Activated B cell treated with CpG ODN at 0.5 μM for 24 hours (primary cell): ENCODE results near the gene FRY. TPM values are rescaled to one million over a fixed set of nuclear protein-coding genes. Genes with fewer than 3 reads are reported as not detected.

ENCODE experiments used
- ATAC-seq: fragments of 200-7000 bp; cut with Tn5 transposase; one replicate; pipeline ENCODE4 v1.10.0; 2021; ENCODE audit warnings: low read depth, mild to moderate bottlenecking, moderate library complexity
- CTCF ChIA-PET: fragments of 350-600 bp; sonication (Branson Sonifier 250); formaldehyde crosslinking; loops from one replicate; lab custom pipeline; 2021; ENCODE audit warnings: antibody characterized with exemption; lab: Charles Lee
- POLR2A ChIA-PET: fragments of 350-600 bp; sonication (Branson Sonifier 250); formaldehyde crosslinking; loops from one replicate; lab custom pipeline; 2021; ENCODE audit warnings: antibody characterized with exemption; lab: Charles Lee
- DNase-seq: peaks from one replicate; pipeline ENCODE4 v3.0.0; 2022
- H3K27ac Mint-ChIP-seq: one replicate; pipeline ENCODE4 v1.8.0; 2020; ENCODE audit warnings: mixed read lengths
- H3K27me3 Mint-ChIP-seq: one replicate; pipeline ENCODE4 v1.8.0; 2021; ENCODE audit warnings: mixed read lengths
- H3K36me3 Mint-ChIP-seq: one replicate; pipeline ENCODE4 v1.8.0; 2021; ENCODE audit warnings: low read depth, mixed read lengths
- H3K4me1 Mint-ChIP-seq: one replicate; pipeline ENCODE4 v1.8.0; 2021; ENCODE audit warnings: mixed read lengths
- H3K4me3 Mint-ChIP-seq: one replicate; pipeline ENCODE4 v1.8.0; 2020; ENCODE audit warnings: mild to moderate bottlenecking, mixed read lengths
- H3K9me3 Mint-ChIP-seq: one replicate; pipeline ENCODE4 v1.8.0; 2020; ENCODE audit warnings: mixed read lengths
- intact Hi-C: fragments of 100-400 bp; cut with micrococcal nuclease; formaldehyde crosslinking; loops from one replicate; pipeline ENCODE4 v1.15.1; 2024
- total RNA-seq: library from RNA; stranded (reverse); gene quantifications from 2 replicates; pipeline ENCODE4 v1.2.3, GENCODE V29; 2022
- TF ChIP-seq, protein P1 (sequence below): fragments of 200-600 bp; IDR thresholded peaks from one replicate; pipeline ENCODE4 v1.8.0; 2022; ENCODE audit warnings: antibody characterized with exemption, mild to moderate bottlenecking

The FRY gene
- total RNA-seq, 1 donor from 2014 or later = 4.8 TPM

DNA sequence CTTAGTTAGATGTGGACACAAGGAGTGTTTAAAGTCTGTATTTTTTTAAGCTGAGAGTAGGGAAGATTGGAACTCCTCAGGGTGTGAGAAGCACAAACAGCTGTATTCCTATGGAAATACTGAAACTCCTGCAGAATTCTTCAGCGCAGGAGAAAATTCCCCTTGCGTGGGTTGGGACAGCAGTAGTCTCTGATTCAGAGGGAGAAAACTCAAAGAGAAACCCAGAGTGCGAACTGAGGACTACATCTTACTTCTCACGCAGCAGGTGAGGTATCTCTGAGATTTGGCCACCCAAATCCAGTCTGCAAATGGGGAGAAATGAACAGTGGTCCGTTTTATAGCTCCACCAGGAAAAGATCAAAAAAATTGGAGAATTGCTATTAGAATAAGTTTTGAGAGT lies 60.9 kb downstream of the FRY start:
- Mint-ChIP-seq H3K36me3 (no peaks in the 10 kb centered on the region), H3K27ac (no peak overlapping the region), H3K4me3 (no peak overlapping the region), H3K9me3 (no peaks in the 10 kb centered on the region), H3K4me1 (no peaks in the 10 kb centered on the region), H3K27me3 (no peaks in the 10 kb centered on the region)
- TF ChIP-seq, protein P1, sequence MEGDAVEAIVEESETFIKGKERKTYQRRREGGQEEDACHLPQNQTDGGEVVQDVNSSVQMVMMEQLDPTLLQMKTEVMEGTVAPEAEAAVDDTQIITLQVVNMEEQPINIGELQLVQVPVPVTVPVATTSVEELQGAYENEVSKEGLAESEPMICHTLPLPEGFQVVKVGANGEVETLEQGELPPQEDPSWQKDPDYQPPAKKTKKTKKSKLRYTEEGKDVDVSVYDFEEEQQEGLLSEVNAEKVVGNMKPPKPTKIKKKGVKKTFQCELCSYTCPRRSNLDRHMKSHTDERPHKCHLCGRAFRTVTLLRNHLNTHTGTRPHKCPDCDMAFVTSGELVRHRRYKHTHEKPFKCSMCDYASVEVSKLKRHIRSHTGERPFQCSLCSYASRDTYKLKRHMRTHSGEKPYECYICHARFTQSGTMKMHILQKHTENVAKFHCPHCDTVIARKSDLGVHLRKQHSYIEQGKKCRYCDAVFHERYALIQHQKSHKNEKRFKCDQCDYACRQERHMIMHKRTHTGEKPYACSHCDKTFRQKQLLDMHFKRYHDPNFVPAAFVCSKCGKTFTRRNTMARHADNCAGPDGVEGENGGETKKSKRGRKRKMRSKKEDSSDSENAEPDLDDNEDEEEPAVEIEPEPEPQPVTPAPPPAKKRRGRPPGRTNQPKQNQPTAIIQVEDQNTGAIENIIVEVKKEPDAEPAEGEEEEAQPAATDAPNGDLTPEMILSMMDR = no peak
- no peak for DNase-seq
- intact Hi-C loops = no loop called here
- ChIA-PET CTCF (no interaction called here), POLR2A (no interaction called here)
- ATAC-seq = no peak

DNA sequence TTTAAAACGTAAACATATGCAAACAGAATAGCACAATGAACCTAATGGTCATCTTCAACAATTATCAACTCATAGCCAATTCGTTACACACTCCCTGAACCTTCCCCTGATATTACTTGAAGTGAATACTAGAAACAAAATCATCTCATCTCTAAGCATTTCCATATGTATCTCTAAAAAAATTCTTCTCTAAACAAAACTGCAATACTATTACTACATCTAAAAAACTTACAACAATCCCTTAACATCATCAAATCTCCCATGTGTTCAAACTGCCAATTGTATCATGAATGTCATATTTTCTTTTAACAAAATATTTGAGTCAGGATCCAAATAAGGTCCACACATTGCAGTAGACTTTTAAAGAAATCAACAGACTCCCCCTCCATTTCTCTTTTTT lies 61.4 kb downstream of the FRY start:
- Mint-ChIP-seq H3K27me3 (no peaks in the 10 kb centered on the region), H3K27ac (no peak overlapping the region), H3K4me3 (no peak overlapping the region), H3K9me3 (no peaks in the 10 kb centered on the region), H3K36me3 (no peaks in the 10 kb centered on the region), H3K4me1 (no peaks in the 10 kb centered on the region)
- TF ChIP-seq, protein P1 = no peak
- DNase-seq (no peak), ATAC-seq (no peak)
- CTCF ChIA-PET = no interaction called here
- intact Hi-C loops = no loop called here
- POLR2A ChIA-PET = no interaction called here

GRCh38 chr13:32098272-32098671 lies 66.7 kb downstream of the FRY start:
- no peak overlapping the region for H3K4me3 Mint-ChIP-seq
- ATAC-seq (no peak), DNase-seq (no peak)
- ChIA-PET POLR2A (no interaction called here), CTCF (no interaction called here)
- no peaks in the 10 kb centered on the region for H3K4me1 Mint-ChIP-seq
- H3K36me3 Mint-ChIP-seq = peaks cover 4% of the 10 kb centered on the region
- intact Hi-C loops = no loop called here
- TF ChIP-seq, protein P1 = no peak
- no peaks in the 10 kb centered on the region for H3K27me3 Mint-ChIP-seq
- H3K9me3 Mint-ChIP-seq = no peaks in the 10 kb centered on the region
- H3K27ac Mint-ChIP-seq = no peak overlapping the region

GRCh38 chr13:32105653-32106313 lies 74.2 kb downstream of the FRY start:
- Mint-ChIP-seq H3K36me3 (peaks cover 4% of the 10 kb centered on the region), H3K4me3 (no peak overlapping the region), H3K9me3 (no peaks in the 10 kb centered on the region), H3K27ac (no peak overlapping the region), H3K4me1 (peaks cover 1% of the 10 kb centered on the region), H3K27me3 (no peaks in the 10 kb centered on the region)
- ATAC-seq = no peak
- ChIA-PET CTCF (no interaction called here), POLR2A (no interaction called here)
- TF ChIP-seq, protein P1 = no peak
- DNase-seq = no peak
- intact Hi-C loops = no loop called here

- no peak overlapping the region for H3K27ac Mint-ChIP-seq
- intact Hi-C loops = no loop called here
- ATAC-seq (no peak), DNase-seq (no peak)
- H3K27me3 Mint-ChIP-seq = no peaks in the 10 kb centered on the region
- ChIA-PET POLR2A (no interaction called here), CTCF (no interaction called here)
- TF ChIP-seq, protein P1 = no peak
- H3K4me3 Mint-ChIP-seq = no peak overlapping the region
- H3K9me3 Mint-ChIP-seq = no peaks in the 10 kb centered on the region
- H3K4me1 Mint-ChIP-seq = peaks cover 2% of the 10 kb centered on the region
- H3K36me3 Mint-ChIP-seq = peaks cover under 1% of the 10 kb centered on the region
Observed at GRCh38 chr13:32107474-32107873, 75.9 kb downstream of the FRY start.
